ENCODE data around the gene PUS10.

DNA sequence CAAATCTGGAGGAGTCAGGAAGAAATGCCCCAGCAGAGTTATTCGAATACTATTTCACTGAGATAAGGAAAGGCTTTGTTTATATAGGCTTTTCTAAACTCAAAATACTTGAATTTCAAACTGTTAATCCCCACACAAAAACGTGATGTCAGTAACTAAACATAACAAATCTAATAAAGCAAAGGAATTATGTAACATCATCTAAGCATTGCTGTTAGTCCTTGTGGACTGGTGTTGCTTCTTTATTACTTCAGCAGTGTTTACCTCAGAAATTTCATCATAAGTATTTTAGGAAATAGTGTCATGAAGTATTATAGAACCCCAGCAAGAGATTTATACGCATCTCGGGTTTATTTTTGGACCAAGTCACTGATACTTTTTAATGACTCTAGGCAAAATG is 27.9 kb upstream of the PUS10 start:
- TF ChIP-seq, protein P1, sequence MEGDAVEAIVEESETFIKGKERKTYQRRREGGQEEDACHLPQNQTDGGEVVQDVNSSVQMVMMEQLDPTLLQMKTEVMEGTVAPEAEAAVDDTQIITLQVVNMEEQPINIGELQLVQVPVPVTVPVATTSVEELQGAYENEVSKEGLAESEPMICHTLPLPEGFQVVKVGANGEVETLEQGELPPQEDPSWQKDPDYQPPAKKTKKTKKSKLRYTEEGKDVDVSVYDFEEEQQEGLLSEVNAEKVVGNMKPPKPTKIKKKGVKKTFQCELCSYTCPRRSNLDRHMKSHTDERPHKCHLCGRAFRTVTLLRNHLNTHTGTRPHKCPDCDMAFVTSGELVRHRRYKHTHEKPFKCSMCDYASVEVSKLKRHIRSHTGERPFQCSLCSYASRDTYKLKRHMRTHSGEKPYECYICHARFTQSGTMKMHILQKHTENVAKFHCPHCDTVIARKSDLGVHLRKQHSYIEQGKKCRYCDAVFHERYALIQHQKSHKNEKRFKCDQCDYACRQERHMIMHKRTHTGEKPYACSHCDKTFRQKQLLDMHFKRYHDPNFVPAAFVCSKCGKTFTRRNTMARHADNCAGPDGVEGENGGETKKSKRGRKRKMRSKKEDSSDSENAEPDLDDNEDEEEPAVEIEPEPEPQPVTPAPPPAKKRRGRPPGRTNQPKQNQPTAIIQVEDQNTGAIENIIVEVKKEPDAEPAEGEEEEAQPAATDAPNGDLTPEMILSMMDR (IDR thresholded peaks at IDR 0.05) = no peak
- no peak for TF ChIP-seq EP300 (IDR thresholded peaks at IDR 0.05)
- no peak for TF ChIP-seq POLR2A (IDR thresholded peaks at IDR 0.05)
- TF ChIP-seq POLR2AphosphoS5 (IDR thresholded peaks at IDR 0.05) = no peak
